DOHH2 (cell line): ENCODE results near the gene GFI1.

ENCODE experiments used
- H3F3A ChIP-seq: fragments of 200-600 bp; sonication (generic), shearing (Covaris generic); 2 replicates; pipeline ENCODE4 v1.6.0; 2016; ENCODE audit warnings: antibody characterized with exemption, mild to moderate bottlenecking; ENCODE audit not compliant: control insufficient read depth, insufficient read depth
- H3K27ac ChIP-seq: fragments of 200-600 bp; sonication (generic); 2 replicates; pipeline ENCODE4 v1.5.1; 2014; ENCODE audit warnings: low read depth, mild to moderate bottlenecking, low read length, moderate library complexity
- H3K27me3 ChIP-seq: fragments of 200-600 bp; sonication (generic); 2 replicates; pipeline ENCODE4 v1.6.1; 2014; ENCODE audit warnings: mild to moderate bottlenecking, low read length, mixed read lengths; ENCODE audit not compliant: control insufficient read depth
- H3K36me3 ChIP-seq: fragments of 200-600 bp; sonication (generic); 2 replicates; pipeline ENCODE4 v1.6.1; 2014; ENCODE audit warnings: mild to moderate bottlenecking, low read length, moderate library complexity, mixed read lengths; ENCODE audit not compliant: control insufficient read depth
- H3K4me1 ChIP-seq: fragments of 200-600 bp; sonication (generic); 2 replicates; pipeline ENCODE4 v1.6.1; 2014; ENCODE audit warnings: mild to moderate bottlenecking, low read length, mixed read lengths; ENCODE audit not compliant: control insufficient read depth
- H3K4me2 ChIP-seq: fragments of 200-600 bp; sonication (generic); 2 replicates; pipeline ENCODE4 v1.6.0; 2014; ENCODE audit warnings: mild to moderate bottlenecking, low read length, moderate library complexity
- H3K4me3 ChIP-seq: fragments of 200-600 bp; sonication (generic); 2 replicates; pipeline ENCODE4 v1.5.1; 2014; ENCODE audit warnings: mild to moderate bottlenecking, low read length, mixed read lengths
- H3K79me2 ChIP-seq: fragments of 200-600 bp; sonication (generic); 2 replicates; pipeline ENCODE4 v1.6.1; 2014; ENCODE audit warnings: mild to moderate bottlenecking, low read length, mixed read lengths; ENCODE audit not compliant: control insufficient read depth
- H3K9me2 ChIP-seq: fragments of 200-600 bp; sonication (generic); replicated peaks from 2 replicates; pipeline ENCODE4 v1.6.1; 2014; ENCODE audit warnings: mild to moderate bottlenecking, low read length, mixed read lengths; ENCODE audit not compliant: control insufficient read depth
- H3K9me3 ChIP-seq: fragments of 200-600 bp; sonication (generic); 2 replicates; pipeline ENCODE4 v1.6.1; 2014; ENCODE audit warnings: antibody characterized with exemption, low read length, mixed read lengths; ENCODE audit not compliant: control insufficient read depth, insufficient read depth
- H4K20me1 ChIP-seq: fragments of 200-600 bp; sonication (generic); 2 replicates; pipeline ENCODE4 v1.6.0; 2014; ENCODE audit warnings: low read depth, mild to moderate bottlenecking, antibody characterized with exemption, low read length, moderate library complexity; ENCODE audit not compliant: control insufficient read depth, insufficient read depth
- CTCF ChIP-seq: fragments of 200-600 bp; sonication (generic); IDR thresholded peaks from one replicate; pipeline ENCODE4 v1.5.1; 2014; ENCODE audit warnings: antibody characterized with exemption, mild to moderate bottlenecking, low read depth, low read length; ENCODE audit not compliant: poor library complexity, severe bottlenecking
- EZH2phosphoT487 ChIP-seq: fragments of 200-600 bp; sonication (generic); IDR thresholded peaks from 2 replicates; pipeline ENCODE4 v1.6.1; 2017; ENCODE audit warnings: borderline replicate concordance, mild to moderate bottlenecking, antibody characterized with exemption, low read length, moderate library complexity, mixed read lengths

Gene GFI1

GRCh38 chr1:92444351-92444750 is 42.4 kb downstream of the GFI1 start:
- Histone ChIP-seq H3K4me3 (no peak overlapping the region), H3K27ac (no peak overlapping the region), H3K27me3 (0 out of 2 replicates have a peak, but pooled peaks cover 2% of the 10 kb centered on the region), H3K9me3 (no peaks in the 10 kb centered on the region), H3K9me2 (no peaks in the 10 kb centered on the region), H3K36me3 (no peaks in the 10 kb centered on the region), H4K20me1 (no peaks in the 10 kb centered on the region), H3F3A (no peaks in the 10 kb centered on the region), H3K4me1 (no peaks in the 10 kb centered on the region), H3K4me2 (no peak overlapping the region), H3K79me2 (no peaks in the 10 kb centered on the region)
- no peak for TF ChIP-seq EZH2phosphoT487
- TF ChIP-seq CTCF, result no peak

- Histone ChIP-seq H3K27me3 (0 out of 2 replicates have a peak, but pooled peaks cover 2% of the 10 kb centered on the region), H3K36me3 (no peaks in the 10 kb centered on the region), H3F3A (no peaks in the 10 kb centered on the region), H3K9me3 (no peaks in the 10 kb centered on the region), H3K4me2 (no peak overlapping the region), H3K4me3 (no peak overlapping the region), H3K4me1 (no peaks in the 10 kb centered on the region), H3K9me2 (no peaks in the 10 kb centered on the region), H3K79me2 (no peaks in the 10 kb centered on the region), H3K27ac (no peak overlapping the region), H4K20me1 (no peaks in the 10 kb centered on the region)
- no peak for TF ChIP-seq EZH2phosphoT487
- TF ChIP-seq CTCF, result no peak
Observed at GRCh38 chr1:92443893-92444292, 42.8 kb downstream of the GFI1 start.

GRCh38 chr1:92442351-92442750 is 44.4 kb downstream of the GFI1 start:
- H3K4me2 ChIP-seq, result no peak overlapping the region
- no peak overlapping the region for H3K27ac ChIP-seq

More at GRCh38 chr1:92442351-92442750, 44.4 kb downstream of the GFI1 start:
- Histone ChIP-seq H3K9me2 (no peaks in the 10 kb centered on the region), H3K79me2 (no peaks in the 10 kb centered on the region), H3K27me3 (0 out of 2 replicates have a peak, but pooled peaks cover 2% of the 10 kb centered on the region), H3K4me3 (no peak overlapping the region), H3K36me3 (no peaks in the 10 kb centered on the region), H3F3A (no peaks in the 10 kb centered on the region), H3K4me1 (no peaks in the 10 kb centered on the region), H4K20me1 (no peaks in the 10 kb centered on the region), H3K9me3 (no peaks in the 10 kb centered on the region)
- TF ChIP-seq EZH2phosphoT487 (no peak), CTCF (no peak)
